GM06990 (cell line): ENCODE results near the gene PHC2.

ENCODE experiments used
- DNase-seq: peaks from one replicate; pipeline ENCODE4 v3.0.0-alpha.2; 2011; ENCODE audit not compliant: insufficient read length; ENCODE audit errors: extremely low read depth
- H3K27me3 ChIP-seq: replicated peaks from 2 replicates; pipeline ENCODE4 v1.6.0; 2011; ENCODE audit warnings: low read length; ENCODE audit not compliant: control insufficient read depth, insufficient read depth
- H3K36me3 ChIP-seq: 2 replicates; pipeline ENCODE4 v1.5.1; 2011; ENCODE audit warnings: low read length; ENCODE audit not compliant: control insufficient read depth, insufficient read depth
- H3K4me3 ChIP-seq: replicated peaks from 2 replicates; pipeline ENCODE4 v1.5.1; 2011; ENCODE audit warnings: low read depth, mild to moderate bottlenecking, control low read depth, low read length
- CTCF ChIP-seq: IDR thresholded peaks from 2 replicates; pipeline ENCODE4 v1.5.1; 2011; ENCODE audit warnings: low read length, control low read depth, mild to moderate bottlenecking, inconsistent platforms; ENCODE audit not compliant: insufficient read depth, poor library complexity, severe bottlenecking

PHC2 gene

GRCh38 chr1:33337441-33337840 lies 93.5 kb downstream of the PHC2 start:
- no peak for DNase-seq
- Histone ChIP-seq H3K4me3 (no peak overlapping the region), H3K27me3 (no peaks in the 10 kb centered on the region), H3K36me3 (peaks cover 2% of the 10 kb centered on the region; the same call in 1 of the 2 replicates)
- TF ChIP-seq CTCF, result no peak

- Histone ChIP-seq H3K4me3 (no peak overlapping the region), H3K27me3 (no peaks in the 10 kb centered on the region), H3K36me3 (peaks cover 5% of the 10 kb centered on the region; the same call in 1 of the 2 replicates)
- no peak for DNase-seq
- TF ChIP-seq CTCF, result no peak
Observed at GRCh38 chr1:33336580-33336979, 94.3 kb downstream of the PHC2 start.

DNA sequence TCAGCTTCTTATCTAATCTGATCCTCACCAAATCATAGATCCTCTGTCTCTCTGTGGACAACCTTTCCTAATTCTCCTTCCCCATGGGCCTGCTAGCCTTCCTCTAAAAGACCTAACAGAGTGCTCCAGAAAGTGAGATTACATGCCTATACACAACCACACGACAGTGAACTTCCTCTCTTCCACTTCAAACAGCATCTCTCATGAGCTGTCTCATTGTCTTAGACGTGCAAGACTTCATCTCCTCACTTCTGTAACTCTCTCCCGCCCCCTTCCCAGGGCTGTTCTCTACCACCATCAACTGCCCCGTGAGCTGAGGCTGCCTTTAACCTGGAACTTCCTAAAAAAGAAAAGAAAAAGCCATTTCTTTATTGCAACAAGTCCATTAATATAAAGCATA lies 95.9 kb downstream of the PHC2 start:
- DNase-seq, result no peak
- Histone ChIP-seq H3K27me3 (no peaks in the 10 kb centered on the region), H3K36me3 (peaks cover 6% of the 10 kb centered on the region), H3K4me3 (no peak overlapping the region)
- TF ChIP-seq CTCF, result no peak

- DNase-seq, result no peak
- no peak overlapping the region for H3K4me3 ChIP-seq
- H3K27me3 ChIP-seq, result no peaks in the 10 kb centered on the region
- TF ChIP-seq CTCF, result no peak
- H3K36me3 ChIP-seq, result peaks cover 12% of the 10 kb centered on the region
Observed at GRCh38 chr1:33334081-33334552, 96.8 kb downstream of the PHC2 start.

DNA sequence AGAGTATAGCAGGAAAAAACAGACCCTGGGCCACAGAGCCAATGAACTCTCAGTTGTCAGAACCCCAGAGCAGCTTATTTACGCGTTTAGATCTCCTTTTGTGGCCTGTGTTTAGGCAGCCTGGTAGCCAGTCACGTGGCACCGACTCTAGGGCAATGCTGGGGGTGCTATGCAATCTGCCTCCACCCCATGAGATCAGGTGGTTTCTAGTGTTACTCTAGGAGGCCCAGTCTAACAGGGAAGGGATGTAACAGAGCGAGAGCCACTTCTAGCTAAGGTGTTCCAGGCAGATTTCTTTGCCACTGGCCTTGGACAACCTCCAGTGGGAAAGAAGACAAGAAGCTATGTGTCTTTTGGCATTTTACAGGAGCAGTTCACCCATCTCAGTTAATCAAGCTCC lies 98.0 kb downstream of the PHC2 start:
- DNase-seq, result no peak
- Histone ChIP-seq H3K4me3 (no peak overlapping the region), H3K27me3 (no peaks in the 10 kb centered on the region), H3K36me3 (peaks cover 15% of the 10 kb centered on the region)
- no peak for TF ChIP-seq CTCF

GRCh38 chr1:33332357-33332789 lies 98.5 kb downstream of the PHC2 start:
- Histone ChIP-seq H3K4me3 (no peak overlapping the region), H3K36me3 (peaks cover 18% of the 10 kb centered on the region), H3K27me3 (no peaks in the 10 kb centered on the region)
- no peak for DNase-seq
- TF ChIP-seq CTCF, result no peak
